Kidney glomerular epithelial cell (primary cell): ENCODE measurements around the gene MPZL3.

Source experiments
- DNase-seq: peaks from one replicate; lab custom pipeline; 2025; lab: John Stamatoyannopoulos, UW

The MPZL3 gene

GRCh38 chr11:118264569-118265465 is 12.7 kb upstream of the MPZL3 start:
- no peak for DNase-seq

DNA sequence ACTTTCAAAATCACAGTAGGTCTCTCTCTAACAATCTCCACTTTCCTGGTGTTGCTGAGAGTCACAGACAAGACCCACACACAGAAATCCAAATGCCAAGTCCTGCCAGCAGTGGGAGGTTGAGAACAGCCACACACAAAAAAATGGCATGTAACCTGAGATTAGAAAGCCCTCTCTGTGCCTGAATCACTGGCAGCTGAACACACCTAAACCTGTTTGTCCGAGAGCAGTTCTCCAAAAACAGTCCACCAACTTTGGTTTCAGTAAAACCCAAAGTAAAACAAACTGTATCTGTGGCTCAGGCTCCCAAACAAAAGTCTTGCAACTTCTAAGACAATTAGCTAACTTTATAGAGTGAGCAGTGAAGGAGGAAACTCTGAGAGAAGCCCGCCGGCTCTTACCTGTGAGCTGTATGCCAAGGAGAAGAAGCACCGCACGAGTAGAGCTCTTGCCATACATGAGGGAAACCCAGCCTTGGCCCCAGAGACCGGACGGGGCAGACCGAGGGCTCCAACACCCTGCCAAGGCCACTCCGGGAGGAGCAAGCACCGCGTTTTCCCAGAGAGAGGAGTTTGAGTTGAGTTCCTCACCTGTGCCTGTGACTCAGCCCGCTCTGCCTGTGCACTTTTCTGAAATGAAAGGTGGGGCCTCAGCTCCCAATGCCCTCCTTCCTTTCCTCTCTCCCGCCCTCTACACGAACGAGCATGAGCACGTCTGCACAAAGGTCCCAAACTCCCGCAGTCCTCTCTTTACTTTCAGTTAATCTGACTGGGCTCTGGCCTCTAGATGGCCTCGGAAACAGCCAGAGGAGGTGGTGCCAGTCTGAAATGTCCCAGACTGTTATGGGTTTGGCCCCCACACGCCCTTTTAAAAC is 11.8 kb upstream of the MPZL3 start, which contains the start of gene MPZL2:
Gene MPZL2, minus strand, starts transcription at position 603 of the 874 bp plus-strand sequence. Its CDS starts 144 bp downstream, at position 459.
- DNase-seq: no peak

GRCh38 chr11:118263112-118263511 is 10.9 kb upstream of the MPZL3 start:
- no peak for DNase-seq

DNA sequence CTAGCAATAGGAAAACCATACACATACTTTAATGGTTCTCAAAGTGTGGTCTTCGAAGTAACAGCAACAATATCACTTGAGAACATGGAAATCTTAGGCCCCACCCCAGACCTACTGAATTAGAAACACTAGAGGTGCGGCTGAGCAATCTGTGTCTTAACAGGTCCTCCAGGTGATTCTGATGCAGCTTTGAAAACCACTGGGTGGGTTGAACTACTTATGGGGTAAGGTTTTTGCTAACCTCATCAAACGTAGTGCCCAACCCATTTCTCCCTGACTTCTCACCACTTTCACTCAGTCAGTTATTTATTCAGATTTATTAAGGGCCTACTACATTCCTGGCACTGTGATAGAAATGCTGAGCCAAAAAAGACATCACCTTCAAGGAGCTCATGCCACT is 8.2 kb upstream of the MPZL3 start:
- DNase-seq: no peak

GRCh38 chr11:118259138-118259537 is 7.0 kb upstream of the MPZL3 start:
- DNase-seq: no peak

DNA sequence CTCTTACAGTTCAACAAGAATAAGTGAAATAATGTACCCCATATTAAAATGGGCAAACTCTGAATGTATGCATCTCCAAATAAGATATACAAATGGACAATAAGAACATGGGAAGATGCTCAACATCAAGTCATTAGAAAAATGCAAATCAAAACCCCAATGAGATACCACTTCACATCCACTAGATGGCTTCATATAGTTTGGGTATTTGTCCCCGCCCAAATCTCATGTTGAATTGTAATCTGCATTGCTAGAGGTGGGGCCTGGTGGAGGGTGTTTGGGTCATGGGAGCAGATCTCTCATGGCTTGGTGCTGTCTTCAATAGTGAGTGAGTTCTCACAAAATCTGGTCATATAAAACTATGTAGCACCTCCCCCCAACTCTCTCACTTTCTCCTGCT is 6.2 kb upstream of the MPZL3 start:
- no peak for DNase-seq

DNA sequence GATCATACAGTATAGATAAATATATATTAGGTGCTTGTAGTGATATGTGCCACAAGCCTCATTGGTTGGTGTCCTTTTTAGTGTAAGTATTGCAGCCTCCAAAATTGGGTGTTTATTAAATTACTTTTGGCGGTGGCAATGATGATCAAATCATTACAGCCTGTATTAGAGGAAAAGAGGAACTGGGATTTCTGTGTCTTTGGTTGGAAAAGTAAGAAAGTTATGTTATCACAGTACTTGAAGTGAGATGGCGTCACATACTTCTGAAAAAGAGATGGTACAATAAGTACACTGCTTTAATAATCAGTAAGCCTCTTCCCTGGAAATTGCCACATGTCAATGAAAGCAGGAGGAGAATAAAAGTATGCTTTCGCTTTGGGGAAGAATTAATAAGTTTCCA is 523 bp upstream of the MPZL3 start:
- no peak for DNase-seq

DNA sequence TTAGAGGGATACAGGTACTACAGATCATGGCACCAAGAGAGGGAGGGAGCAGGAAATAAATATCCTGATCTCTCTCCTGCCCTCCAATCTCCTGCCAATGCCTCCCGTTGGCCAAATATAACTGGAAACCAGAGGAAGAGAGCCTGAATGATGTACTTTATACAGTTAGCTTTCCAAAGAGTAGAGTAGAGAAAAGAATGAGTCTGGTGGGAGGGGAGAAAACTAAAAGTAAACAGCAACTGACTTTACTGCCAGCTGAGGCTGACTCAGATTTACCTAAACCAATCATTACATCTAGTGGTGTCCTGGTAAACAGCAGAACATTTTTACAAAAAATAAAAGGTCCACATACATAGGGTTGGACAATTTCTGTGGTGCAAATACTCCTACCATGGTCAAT is 5.1 kb downstream of the MPZL3 start:
- DNase-seq: no peak

DNA sequence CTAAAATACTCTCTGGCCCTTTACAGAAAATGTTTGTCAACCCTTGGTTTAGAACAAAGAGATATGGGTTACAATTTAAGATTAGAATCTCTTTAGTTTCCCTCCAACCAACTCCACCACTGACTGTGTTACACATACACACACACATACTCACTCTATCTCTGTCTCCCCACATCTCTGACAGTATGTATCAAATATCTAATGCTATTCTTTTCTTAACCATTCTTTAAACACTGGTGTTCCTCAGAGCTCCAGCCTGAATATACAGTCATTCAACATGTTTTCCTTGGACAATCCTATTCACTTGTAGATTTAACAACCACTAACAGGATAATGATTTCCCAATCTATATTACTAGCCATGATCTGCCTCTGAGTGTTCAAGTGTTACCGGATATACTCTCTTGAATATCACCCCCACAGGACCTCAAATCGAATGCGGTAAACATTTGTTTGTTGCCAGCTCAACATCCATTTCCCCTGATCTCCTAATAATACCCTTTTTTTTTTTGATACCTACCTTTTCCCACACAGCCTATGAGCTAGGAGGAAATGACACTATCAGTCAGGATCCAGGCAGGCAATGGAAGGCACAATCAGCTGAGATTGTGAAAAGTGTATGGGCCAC is 6.1 kb downstream of the MPZL3 start:
- DNase-seq: no peak

GRCh38 chr11:118243993-118244762 is 8.0 kb downstream of the MPZL3 start:
- no peak for DNase-seq

DNA sequence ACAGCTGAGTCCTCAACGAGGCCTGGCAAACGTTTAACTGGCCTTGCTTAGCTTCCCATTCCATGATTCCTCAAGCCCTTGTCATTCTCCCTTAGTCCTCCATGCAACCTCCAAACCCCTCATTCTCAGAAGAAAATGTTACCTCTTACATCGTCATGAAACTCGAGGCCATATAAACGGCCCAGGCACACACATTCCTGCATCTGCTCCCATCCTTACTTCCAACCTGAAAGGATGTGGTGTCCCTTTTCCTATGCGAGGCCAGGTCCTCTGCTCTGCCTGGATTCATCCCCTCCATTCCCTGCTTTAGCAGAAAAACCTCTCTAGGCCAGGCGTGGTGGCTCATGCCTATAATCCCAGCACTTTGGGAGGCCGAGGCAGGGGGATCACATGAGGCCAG is 9.0 kb downstream of the MPZL3 start:
- DNase-seq: no peak

DNA sequence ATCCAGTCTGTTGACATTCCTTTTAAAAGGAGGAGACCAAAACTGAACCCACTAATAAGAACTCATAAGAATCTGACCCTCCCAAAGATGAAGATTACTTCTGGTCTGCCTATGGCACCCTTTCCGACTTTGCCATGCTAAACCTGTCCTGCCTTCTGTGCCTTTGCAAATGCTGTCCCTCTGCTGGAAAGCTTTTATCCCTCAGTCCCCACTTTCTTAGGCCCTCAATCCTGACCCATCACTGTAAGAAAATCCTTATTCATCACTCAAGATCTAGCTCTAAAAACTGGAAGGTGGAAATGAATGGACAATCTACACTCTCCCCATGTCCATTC is 10.4 kb downstream of the MPZL3 start:
- DNase-seq: no peak

DNA sequence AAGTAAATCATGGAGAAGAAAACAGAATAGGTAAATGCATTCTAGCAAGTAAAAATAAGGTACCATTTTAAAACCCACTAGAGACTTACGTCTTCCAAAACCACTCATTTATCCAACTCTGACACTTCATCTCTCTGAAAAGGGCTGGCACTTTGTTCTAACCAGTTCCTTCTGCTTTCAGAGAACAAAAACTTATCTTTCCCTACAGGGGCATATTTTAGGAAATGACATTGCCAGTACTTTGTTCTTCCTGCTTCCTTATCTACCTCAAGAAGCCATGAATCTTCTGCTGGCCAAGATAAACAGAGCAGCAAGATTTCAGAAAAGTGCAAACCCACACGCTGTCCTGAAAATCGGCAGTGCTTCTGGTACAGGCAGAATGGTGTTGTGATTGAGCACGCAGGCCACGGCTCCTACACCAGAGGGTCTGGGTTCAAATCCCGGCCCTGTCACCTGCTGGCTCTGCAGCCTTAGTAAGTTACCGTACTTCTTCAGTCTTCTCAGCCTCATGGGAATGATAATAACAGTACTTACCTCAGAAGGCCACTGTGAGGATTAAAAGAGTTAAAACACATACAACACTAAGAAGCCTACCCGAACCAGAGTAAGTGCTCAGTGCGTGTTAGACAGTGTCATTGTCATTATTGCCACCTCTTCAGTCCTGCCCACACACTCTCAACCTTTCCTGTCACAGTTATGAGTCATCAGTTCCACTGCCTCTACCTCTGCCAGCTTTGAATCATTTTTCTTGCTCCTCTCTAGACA is 11.0 kb downstream of the MPZL3 start:
- DNase-seq: no peak

GRCh38 chr11:118239509-118240205 is 12.5 kb downstream of the MPZL3 start:
- DNase-seq: no peak

DNA sequence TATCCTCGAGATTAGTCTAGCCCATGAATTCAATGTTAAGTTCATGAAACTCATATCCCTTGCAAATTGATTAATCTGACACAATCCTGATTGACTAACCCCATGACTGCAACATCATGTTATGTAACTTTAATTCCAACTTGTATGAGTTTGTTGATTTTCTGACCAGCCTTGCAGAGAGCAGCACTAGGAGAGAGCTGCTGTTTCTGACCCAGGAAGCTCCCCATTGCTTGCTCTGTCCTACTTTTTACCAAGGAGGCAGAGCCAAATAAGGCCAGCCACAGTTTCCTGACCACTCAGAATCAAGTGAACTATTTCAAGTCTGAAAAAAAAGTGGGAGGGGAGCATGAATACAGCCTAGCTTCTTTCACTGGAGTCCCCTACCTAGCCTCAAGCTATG is 13.2 kb downstream of the MPZL3 start:
- no peak for DNase-seq

DNA sequence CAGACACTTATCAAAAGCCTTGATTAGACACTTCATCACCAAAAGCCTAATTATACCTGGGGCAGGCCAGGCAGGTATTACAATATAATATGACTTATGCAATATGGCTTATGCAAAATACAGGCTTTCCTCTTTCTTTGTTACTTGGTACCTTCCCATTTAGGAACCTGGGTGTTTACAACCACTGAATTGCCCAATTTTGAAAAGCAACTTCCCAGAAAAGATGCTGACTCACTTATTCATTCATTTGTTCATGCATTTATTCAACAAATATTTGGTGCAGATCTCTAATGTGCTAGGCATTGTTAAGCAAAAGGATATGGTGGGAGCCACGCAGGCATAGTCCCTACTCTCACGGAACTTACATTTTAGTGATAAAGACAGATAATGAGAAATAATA is 13.7 kb downstream of the MPZL3 start:
- no peak for DNase-seq

DNA sequence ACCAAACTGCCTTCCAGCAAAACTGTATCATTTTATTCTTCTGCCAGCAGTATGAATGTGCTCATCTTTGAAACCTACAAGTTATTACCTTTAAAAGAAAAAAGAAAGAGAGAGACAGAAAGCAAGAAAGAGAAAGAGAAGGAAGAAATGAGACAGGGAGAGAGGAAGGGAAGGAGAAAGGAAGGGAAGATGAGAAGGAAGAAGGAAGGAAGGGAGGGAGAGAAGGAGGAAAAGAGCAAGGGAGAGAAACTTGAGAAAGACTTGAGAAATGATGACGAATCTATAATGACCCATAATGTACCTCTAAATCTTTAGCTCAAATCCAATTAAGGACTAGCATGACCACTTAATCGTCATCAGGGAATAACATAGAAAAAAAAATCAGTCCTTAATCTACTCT is 16.0 kb downstream of the MPZL3 start:
- DNase-seq: no peak

- DNase-seq: no peak
Measured at GRCh38 chr11:118234833-118235232, 17.3 kb downstream of the MPZL3 start.

- no peak for DNase-seq
Measured at GRCh38 chr11:118233850-118234249, 18.3 kb downstream of the MPZL3 start.

DNA sequence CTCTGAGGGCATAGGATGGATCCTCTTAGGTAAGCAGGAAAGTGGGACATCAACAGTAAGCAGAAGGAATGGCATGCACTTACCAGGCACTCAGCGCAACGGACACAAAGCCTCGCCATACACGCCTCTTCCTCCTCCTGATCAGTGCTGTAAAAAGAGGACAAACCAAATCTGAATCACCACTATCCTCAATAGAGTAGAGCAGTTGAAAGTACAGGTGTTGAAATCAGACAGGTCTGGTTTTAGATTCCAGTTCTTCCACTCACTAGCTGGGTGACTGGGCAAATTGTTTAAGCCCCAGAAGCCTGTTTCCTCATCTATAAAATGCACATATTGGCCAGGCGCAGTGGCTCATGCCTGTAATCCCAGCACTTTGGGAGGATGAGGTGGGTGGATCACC is 18.8 kb downstream of the MPZL3 start:
- no peak for DNase-seq

DNA sequence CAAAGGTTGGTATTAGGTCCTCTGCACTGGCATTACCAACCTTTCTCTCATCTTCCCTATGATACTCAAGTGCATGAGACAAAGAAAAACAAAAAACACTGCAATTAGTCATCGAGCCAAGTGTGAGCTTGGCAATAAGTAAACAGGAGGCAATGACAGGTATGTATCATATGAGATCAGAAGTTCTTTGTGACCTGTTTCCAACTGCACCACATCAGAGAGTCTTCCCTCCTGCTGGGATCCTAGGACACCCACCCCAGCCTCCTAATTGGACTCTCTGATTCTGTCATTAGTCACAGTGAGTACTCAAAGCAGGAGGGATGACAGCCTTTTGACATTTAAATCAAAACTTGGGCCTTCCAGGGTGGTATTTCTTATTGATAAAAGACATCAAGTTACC is 19.5 kb downstream of the MPZL3 start:
- DNase-seq: no peak
